HG02852 (cell line): ENCODE measurements around the gene IFT57.
"Not testable (repeated sequence)": the region's sequence is repeated elsewhere in the genome, so short reads cannot be mapped to it uniquely, and the experiment has no call there.

ENCODE experiments used
- ATAC-seq: cut with Tn5 transposase; IDR thresholded peaks from one replicate; pipeline ENCODE4 v1.9.1; 2021; ENCODE audit warnings: mild to moderate bottlenecking, moderate library complexity; ENCODE audit not compliant: unreplicated experiment

The IFT57 gene, protein sequence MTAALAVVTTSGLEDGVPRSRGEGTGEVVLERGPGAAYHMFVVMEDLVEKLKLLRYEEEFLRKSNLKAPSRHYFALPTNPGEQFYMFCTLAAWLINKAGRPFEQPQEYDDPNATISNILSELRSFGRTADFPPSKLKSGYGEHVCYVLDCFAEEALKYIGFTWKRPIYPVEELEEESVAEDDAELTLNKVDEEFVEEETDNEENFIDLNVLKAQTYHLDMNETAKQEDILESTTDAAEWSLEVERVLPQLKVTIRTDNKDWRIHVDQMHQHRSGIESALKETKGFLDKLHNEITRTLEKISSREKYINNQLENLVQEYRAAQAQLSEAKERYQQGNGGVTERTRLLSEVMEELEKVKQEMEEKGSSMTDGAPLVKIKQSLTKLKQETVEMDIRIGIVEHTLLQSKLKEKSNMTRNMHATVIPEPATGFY

DNA sequence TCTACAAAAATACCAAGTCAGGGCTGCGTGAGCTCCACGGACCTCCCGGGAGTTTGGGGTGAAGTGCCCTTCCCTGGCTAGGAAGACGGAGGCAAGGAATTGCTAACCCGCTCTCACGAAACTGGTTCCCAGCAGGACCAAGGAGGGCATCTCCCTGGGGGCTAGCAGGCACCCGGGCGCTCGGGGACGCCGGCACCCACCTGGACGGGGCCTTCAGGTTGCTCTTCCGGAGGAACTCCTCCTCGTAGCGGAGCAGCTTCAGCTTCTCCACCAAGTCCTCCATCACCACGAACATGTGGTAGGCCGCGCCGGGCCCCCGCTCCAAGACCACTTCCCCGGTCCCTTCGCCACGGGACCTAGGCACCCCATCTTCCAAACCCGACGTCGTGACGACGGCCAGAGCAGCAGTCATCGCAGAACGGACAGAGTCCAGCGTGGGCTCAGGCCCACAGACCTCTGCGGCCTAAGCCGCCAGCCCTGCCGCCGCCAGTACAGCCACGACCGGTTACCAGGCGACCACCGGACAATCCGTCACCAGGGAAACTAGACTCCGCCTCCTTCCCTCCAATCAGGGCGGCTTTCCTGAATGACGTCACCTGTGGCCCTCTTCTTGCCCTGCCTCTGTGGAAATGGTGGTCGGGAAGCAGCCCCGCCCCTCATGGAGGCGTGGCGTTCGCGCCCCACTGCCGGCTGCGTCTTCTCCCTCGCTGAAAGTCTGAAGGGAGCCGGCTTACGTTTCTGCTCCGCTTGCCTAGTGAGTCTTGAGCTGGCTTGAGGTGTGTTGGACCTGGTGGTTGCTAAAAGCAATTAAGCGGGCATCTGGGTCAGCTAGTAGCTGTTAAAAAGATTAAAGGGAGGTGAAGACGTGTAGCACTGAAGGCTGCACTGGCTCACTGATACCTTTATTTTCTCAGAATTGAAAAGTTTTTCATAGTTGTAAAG lies at the start of gene IFT57:
Gene IFT57 (minus strand): TSS at position 514 of the 942 bp plus-strand sequence. CDS start 102 bp downstream, at position 412.
- ATAC-seq = peak; percentile 89

DNA sequence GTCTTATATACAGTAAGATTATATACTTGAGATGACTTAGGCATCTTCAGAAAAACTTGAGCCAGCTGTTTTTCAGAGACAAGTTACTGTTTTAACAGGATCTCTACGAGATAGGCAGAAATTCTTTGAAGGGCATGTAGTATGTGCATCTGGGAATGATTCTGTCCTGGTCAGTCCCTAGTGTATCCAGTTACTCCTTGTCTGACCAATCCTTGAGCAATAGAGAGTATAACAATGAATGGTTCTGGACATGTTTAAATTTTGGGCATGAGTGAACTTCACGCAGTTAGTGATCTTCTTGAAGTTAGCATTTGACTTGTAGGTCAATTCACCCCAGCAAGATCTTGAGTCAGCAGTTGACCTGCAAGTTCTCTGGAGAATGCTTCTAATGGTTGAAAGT lies 49.4 kb upstream of the IFT57 start:
- ATAC-seq = no peak

DNA sequence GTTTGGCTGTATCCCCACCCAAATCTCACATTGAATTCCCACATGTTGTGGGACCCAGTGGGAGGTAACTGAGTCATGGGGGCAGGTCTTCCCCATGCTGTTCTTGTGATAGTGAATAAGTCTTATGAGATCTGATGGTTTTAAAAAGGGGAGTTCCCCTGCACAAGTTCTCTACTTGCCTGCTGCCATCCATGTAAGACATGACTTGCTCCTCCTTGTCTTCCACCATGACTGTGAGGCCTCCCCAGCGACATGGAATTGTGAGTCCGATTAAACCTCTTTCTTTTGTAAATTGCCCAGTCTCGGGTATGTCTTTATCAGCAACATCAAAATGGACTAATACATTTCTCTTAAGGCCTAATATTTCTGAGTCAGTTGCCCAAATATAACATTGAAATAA lies 46.0 kb upstream of the IFT57 start:
- ATAC-seq = not testable (repeated sequence)

DNA sequence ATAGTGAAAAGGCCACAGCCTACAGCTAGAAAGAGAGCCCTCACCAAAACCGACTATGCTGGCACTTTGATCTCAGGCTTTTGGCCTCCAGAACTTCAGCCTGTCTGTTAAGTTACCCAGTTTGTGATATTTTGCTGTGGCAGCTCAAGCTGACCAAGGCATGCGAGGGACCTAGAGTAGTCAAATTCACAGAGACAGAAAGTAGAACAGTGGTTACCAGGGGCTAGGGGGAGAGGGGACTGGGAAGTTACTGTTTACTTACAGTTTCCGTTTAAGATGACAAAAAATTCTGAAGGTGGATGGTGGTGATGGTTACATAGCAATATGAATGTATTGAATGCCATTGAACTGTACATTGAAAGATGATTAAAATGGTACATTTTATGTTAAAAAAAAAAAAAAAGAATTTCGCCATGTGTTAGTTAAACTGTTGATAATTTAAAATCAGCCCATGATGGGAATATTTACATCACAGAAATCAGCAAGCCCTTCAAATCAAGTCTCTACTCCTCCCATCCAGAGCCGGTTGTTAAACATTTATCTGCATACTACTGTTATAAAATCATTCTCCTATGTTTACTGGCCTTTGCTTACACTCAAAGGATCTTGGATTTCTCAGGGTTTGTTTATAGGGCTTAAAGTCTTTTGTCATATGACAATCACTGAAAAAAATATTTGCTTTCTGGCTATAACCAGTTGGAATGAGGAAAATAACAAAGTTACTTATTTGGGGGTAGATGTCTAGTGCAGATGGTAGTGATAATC lies 42.5 kb upstream of the IFT57 start:
- peak; percentile 79 for ATAC-seq

DNA sequence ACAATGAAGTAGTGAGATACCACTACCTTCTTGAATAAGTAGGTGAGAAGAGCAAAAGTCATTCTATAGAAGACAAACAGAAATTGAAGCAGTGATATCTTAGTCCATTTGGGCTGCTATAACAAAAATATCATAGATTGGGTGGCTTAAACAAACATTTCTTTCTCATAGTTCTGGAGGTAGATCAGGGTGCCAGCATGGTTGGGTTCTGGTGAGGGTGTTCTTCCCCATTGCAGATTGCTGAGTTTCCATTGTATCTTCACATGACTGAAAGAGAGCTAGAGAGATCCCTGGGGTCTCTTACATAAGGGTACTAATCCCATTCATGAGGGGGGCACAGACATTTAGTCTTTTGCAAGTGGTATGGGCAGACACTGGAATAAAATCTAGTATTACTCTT lies 32.9 kb upstream of the IFT57 start:
- no peak for ATAC-seq

DNA sequence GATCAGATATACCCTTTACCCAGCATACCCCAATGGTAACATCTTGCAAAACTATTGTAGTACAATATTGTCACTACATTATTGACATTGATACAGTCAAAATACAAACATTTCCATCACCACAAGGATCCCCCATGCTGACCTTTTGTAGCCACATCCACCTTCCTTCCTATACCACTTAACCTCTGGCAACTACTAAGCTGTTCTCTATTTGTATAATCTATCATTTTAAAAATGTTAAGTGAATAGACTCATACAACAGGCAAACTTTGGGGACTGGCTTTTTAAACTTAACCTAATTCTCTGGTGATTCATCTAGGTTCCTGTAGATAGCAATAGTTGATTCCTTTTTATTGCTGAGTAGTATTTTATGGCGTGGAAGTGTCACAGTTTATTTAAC lies 29.6 kb upstream of the IFT57 start:
- ATAC-seq = no peak

DNA sequence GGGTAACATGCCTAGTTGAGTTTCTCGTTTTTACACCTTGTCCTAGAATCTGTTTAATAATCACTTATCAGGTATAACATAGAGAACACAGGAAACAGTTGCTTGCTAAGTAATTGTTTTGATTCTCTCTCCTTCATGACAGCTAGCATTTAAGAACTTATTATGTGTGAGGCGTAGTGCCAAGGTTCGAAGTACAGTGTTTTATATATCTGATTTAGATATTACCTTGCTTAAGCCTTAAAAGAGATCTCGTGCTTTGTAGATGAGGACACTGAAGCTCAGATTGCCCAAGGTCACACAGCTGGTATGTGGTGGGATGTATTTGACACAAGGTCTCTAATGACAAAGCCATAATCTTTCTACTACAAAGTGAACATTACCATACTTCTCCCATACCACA lies 29.0 kb upstream of the IFT57 start:
- ATAC-seq = no peak

DNA sequence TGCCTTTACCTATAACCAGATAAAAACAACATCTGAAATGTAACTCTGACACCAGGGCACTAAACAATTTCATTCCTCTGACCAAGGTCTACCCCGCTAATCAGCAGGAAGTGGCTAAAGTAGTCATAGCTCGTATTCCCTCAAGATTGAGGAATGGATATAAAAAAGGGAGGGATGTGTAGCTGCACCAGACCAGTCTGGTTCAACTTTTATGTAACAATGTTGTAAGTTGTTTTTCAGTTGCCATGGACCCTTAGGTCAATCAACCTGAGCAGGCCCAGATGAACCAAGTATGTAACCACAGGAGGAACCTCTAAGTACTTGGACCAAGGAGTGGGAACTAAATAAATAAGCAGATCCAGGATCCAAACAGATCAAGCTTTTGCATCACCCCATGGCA lies 28.4 kb upstream of the IFT57 start:
- ATAC-seq = no peak

DNA sequence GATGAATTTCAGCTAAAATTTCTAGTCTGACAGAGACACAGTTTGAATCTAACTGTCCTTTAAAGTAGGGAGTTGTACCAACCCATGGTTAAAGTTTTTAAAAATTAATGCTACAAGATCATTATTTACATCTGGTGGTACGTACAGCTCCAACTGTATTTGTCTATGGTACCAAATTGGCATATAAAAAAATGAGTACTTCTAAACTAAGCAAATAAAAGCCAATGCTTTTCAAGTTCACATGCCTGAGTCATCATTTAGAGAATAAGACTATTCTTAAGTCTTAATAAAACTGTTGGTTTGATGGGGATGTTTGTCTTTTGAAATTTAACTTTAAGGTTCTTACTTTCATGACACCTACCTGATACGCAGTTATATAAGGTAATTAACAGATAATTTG lies 21.0 kb upstream of the IFT57 start:
- no peak for ATAC-seq

DNA sequence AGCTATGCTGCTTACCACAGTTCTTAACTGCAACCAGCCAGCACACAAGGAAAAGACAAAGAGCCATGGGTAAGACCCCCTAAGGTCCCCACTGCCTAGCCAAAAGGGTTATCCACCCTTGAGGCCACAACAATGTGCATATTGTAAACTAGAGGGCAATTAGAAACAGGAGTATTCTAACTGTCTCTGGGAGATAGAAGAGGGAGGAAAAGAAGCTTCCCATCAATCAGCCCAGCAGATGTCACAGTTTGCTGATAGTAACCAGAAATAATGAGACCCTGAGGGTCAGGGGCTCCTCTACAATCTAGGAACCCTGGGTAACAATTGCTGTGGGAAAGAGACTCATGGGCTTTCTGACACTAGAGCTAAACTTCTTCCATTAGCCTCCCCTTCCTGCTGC lies 20.6 kb upstream of the IFT57 start:
- ATAC-seq = no peak

DNA sequence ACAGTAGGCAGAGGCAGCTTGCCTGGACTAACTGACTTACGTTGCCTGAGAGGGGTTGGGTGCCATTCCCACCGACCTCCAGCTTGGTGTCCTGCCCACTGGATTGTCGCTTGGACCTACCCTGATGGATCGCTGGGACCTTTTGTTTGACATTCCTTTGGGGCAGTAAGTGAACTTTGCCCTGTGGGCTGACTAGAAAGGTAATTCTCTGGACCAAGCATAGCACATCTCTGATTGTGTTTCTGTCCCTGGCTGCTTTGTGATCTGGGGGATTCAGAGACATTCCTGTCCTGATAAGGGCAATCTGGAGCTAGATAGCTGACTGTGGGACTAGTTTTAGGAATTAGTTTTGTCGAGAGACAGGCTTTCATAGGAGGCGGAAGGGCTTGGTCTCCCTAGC lies 19.5 kb upstream of the IFT57 start:
- no peak for ATAC-seq

DNA sequence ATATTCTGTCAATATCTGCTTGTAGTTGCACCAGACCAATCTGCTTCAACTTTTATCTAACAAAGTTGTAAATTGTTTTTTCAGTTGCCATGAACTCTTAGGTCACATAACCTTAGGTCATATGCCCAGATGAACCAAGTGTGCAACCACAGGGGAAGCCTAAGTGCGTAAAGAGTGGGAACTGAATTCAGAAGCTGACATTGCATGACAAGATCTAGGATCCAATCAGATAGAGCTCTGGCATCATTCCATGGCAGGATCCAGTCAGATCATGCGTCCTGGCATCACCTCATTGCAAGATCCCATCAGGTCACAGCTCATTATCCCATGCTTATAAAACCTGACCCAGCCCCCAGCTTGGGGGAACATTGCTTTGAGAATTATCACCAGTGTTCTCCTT lies 18.9 kb upstream of the IFT57 start:
- ATAC-seq = no peak

DNA sequence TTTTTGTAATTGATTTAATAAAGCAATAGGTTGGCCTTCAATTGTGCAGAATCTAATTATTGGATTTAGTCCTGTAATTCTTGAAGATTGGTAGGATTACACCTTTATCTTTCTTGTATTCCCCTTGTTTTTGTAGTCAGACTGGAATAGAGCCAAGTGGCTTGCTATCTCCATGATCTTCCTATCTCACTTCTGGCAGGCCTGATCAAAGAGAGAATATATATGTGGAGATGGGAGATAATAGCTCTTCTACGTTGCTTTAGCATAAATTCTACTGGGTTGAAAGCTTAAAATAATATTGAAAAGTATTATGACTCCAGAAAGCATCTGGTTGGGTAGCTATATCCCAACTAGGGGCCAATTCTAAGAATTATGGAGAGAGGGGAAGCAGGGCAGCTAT lies 16.9 kb upstream of the IFT57 start:
- no peak for ATAC-seq

DNA sequence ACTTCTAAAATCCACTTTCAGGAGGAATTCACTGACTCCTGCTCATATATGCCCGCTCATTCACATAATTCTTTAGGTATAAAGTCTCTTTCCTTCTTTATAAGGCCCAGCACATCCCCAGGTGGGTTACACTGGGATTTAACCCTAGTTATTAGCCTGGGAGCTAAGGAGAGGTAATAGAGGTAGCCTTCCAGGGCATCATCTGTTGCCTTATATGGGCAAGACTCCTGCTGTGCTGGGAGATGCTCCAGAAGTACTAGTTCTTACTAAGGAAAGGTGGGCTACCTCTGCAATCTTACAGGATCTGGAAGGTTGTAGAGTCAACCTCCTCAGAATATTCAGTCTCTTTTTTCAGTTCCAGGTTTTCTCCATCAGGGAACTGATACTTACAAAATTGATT lies 13.1 kb upstream of the IFT57 start:
- ATAC-seq = no peak

DNA sequence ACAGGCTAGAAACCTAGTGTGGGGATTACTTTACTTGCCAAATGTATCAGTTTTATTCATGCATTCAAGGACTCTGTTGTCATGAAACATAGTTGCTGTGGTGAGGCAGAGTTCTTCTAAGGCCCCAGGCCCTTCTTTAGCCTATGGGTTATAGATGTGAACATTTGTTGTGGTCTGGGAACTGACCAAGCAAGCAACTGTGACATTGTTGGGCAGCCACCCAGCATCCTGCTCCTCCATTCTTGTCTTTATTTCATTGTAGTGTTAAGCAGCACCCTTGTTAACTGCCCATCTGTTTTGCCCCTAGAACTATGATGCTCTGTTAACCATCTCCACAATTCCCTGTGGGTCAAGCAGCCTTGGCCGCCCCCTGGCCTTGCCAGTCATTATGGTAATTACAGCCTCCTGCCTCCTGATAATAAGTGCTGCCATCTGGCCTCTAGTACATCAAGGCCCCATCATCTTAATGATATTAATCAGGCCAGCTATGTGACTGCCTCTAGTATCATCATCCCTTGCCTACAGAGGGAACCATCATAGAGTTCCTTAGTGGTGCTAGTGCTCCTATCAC lies 12.2 kb upstream of the IFT57 start:
- ATAC-seq = no peak

DNA sequence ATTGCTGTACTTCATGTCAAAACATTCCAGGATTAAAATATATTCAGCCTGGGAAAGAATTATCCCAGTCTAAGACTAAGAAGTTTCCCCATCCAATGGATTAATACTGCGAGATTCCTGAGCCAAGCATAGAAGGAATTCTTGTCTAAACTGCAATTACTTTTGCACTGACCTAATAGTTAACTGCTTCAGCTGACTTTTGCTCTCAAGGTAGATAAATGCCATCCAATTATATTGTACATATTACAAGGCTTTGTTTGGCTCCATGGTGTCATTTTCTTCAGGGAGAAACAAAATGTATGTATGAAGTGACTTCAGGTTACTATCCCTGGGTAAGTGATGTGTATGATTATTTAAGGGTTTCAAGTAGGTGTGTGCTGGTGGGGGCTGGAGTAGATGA lies 6.1 kb upstream of the IFT57 start:
- ATAC-seq = no peak

DNA sequence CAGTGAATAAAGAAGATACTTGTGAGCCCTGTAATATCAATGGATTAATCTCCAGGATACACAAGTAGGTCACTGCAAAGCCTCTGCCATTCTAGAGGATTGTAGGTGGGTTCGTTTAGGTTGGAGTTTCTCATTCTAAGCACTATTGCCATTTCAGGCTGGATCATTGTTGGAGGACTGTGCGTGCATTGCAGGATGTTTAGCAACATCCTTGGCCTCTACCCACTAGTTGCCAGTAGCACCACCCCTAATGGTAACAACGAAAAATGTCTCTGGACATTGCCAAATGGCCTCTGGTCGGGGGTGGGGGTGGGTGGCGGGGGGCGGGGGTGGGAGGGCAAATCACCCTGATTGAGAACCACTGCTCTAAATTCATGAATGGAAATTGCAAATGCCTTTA lies 4.9 kb upstream of the IFT57 start:
- ATAC-seq = no peak

DNA sequence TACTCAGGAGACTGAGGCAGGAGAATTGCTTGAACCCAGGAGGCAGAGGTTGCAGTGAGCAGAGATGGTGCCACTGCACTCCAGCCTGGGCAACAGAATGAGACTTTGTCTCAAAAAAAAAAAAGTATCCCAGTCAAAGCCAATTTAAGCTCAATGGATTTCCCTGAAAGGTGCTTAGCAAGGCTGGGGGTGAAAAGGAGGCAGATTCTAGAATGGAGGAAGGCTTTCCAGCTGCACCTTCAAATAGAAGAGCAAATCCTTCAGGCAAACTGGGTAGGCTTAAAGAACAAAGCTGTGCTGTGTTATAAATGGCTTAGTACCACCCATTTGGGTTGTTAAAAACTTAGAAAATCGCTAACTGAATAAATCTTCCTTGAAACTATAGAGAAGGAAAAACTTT lies 3.0 kb upstream of the IFT57 start:
- no peak for ATAC-seq

DNA sequence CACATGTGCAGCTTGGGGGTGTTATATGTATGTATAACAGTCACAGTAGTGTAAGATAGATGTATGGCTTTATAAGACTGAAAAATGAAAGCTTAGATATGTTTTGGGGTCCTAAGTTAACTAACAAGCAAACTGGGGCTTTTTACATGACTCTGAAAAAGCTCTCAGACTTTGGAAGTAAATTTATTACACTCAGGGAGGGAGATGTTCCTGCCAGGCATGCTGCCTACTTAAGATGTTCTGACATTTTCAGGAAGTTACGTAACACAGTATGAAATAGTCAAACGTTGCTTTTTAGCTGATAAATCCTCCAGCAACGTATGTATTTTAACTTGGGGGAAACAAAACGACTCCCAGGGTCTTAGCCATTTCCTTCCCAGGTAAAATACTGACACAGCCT lies 1.7 kb upstream of the IFT57 start:
- ATAC-seq = no peak

DNA sequence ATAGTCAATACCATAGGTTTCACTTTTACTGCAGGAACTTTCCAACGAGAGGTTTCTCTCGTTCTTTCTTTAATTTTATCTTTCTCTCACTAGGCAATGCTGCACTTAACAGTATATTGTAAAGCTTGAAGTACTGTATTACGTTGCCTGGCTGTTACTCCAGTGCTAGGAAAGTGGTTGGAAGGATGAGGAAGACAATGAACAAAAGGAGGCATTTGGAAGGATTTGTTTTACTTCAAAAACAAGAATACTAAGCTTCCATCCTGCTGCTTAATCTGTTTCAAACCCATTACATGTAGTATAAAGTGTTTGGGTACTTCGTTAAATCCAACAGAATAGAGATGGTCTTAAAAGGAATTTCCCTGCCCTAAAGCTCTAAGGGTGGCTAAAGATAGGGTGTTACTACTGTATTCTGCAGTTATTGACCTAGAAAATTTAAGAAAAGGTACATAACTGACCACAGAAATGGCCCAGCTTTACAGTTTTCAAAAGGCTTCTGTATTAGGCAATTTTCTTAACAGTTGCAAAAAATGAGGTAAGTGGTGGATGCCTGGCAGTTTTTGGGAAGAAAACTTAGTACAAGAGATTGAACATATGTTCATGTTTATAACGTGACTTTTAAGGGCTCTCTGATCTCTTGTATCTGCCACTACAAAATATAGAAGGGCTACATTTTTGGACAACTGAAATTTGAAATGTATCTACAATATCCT lies 785 bp upstream of the IFT57 start:
- ATAC-seq = no peak
